Astrocyte (in vitro differentiated cells and primary cell): Measurements from ENCODE around the gene DSCAM. TPM values are rescaled to one million over a fixed set of nuclear protein-coding genes. Genes with fewer than 3 reads are reported as not detected.

Experiments used
- DNase-seq: peaks from one replicate; pipeline ENCODE4 v3.0.0-alpha.2; 2010; ENCODE audit warnings: low read depth
- FAIRE-seq: peaks from 2 replicates; lab custom pipeline; 2011; peaks lifted over from hg19 to GRCh38; lab: Jason Lieb, UNC
- H2AFZ ChIP-seq: 2 replicates; pipeline ENCODE4 v1.6.0; 2012; ENCODE audit warnings: low read depth, low read length, inconsistent platforms
- H3K27ac ChIP-seq: 2 replicates; pipeline ENCODE4 v1.5.1; 2011; ENCODE audit warnings: low read depth, low read length, inconsistent platforms
- H3K27me3 ChIP-seq: 2 replicates; pipeline ENCODE4 v1.6.0; 2011; ENCODE audit warnings: low read length, inconsistent platforms; ENCODE audit not compliant: insufficient read depth
- H3K36me3 ChIP-seq: 2 replicates; pipeline ENCODE4 v1.5.1; 2011; ENCODE audit warnings: low read length, inconsistent platforms; ENCODE audit not compliant: insufficient read depth
- H3K4me1 ChIP-seq: 2 replicates; pipeline ENCODE4 v1.5.1; 2011; ENCODE audit warnings: low read length, inconsistent platforms; ENCODE audit not compliant: insufficient read depth
- H3K4me2 ChIP-seq: 2 replicates; pipeline ENCODE4 v1.6.0; 2012; ENCODE audit warnings: low read length, inconsistent platforms
- H3K4me3 ChIP-seq: 2 replicates; pipeline ENCODE4 v1.5.1; 2011; ENCODE audit warnings: low read depth, mild to moderate bottlenecking, low read length, inconsistent platforms; ENCODE audit not compliant: insufficient read depth
- H3K79me2 ChIP-seq: 2 replicates; pipeline ENCODE4 v1.6.0; 2012; ENCODE audit warnings: mild to moderate bottlenecking, low read length, inconsistent platforms; ENCODE audit not compliant: insufficient read depth
- H3K9ac ChIP-seq: 2 replicates; pipeline ENCODE4 v1.6.0; 2012; ENCODE audit warnings: mild to moderate bottlenecking, low read length, inconsistent platforms
- H3K9me3 ChIP-seq: 2 replicates; pipeline ENCODE4 v1.5.1; 2012; ENCODE audit warnings: low read depth, mild to moderate bottlenecking, low read length, inconsistent platforms; ENCODE audit not compliant: insufficient read depth
- H4K20me1 ChIP-seq: 2 replicates; pipeline ENCODE4 v1.6.0; 2012; ENCODE audit warnings: low read length, inconsistent platforms; ENCODE audit not compliant: insufficient read depth
- H3K27ac Mint-ChIP-seq: one replicate; pipeline ENCODE4 v1.8.0; 2021; ENCODE audit warnings: mild to moderate bottlenecking, mixed read lengths; ENCODE audit not compliant: unreplicated experiment
- H3K27me3 Mint-ChIP-seq: one replicate; pipeline ENCODE4 v1.8.0; 2021; ENCODE audit warnings: low read depth, mixed read lengths; ENCODE audit not compliant: unreplicated experiment
- H3K36me3 Mint-ChIP-seq: one replicate; pipeline ENCODE4 v1.8.0; 2021; ENCODE audit warnings: low read depth, mixed read lengths; ENCODE audit not compliant: unreplicated experiment
- H3K4me1 Mint-ChIP-seq: one replicate; pipeline ENCODE4 v1.8.0; 2021; ENCODE audit warnings: low read depth, mixed read lengths; ENCODE audit not compliant: unreplicated experiment
- H3K4me3 Mint-ChIP-seq: one replicate; pipeline ENCODE4 v1.8.0; 2021; ENCODE audit warnings: mild to moderate bottlenecking, moderate library complexity, mixed read lengths; ENCODE audit not compliant: unreplicated experiment
- H3K9me3 Mint-ChIP-seq: one replicate; pipeline ENCODE4 v1.8.0; 2021; ENCODE audit warnings: mild to moderate bottlenecking, mixed read lengths; ENCODE audit not compliant: unreplicated experiment
- CTCF ChIP-seq: IDR thresholded peaks from 2 replicates; pipeline ENCODE4 v1.5.1; 2011; ENCODE audit warnings: low read depth, mild to moderate bottlenecking, inconsistent platforms, low read length, moderate library complexity; ENCODE audit not compliant: insufficient read depth
- EZH2 ChIP-seq: IDR thresholded peaks from 2 replicates; pipeline ENCODE4 v1.6.1; 2012; ENCODE audit warnings: mild to moderate bottlenecking, low read length, inconsistent platforms; ENCODE audit not compliant: insufficient read depth
- total RNA-seq: library from RNA; stranded (reverse); gene quantifications from 2 replicates; pipeline ENCODE4 v1.2.1, GENCODE V29; 2021

DSCAM gene
- total RNA-seq, 1 donor from 2014 or later, result 0.18 TPM

- DNase-seq (peak; percentile 55), FAIRE-seq (no peak)
- Histone ChIP-seq H4K20me1 (no peaks in the 10 kb centered on the region), H3K27me3 (no peaks in the 10 kb centered on the region), H3K4me1 (no peaks in the 10 kb centered on the region), H3K9ac (no peak overlapping the region), H3K4me2 (no peak overlapping the region), H3K27ac (no peak overlapping the region), H3K79me2 (no peaks in the 10 kb centered on the region), H2AFZ (no peak overlapping the region), H3K9me3 (no peaks in the 10 kb centered on the region), H3K4me3 (no peak overlapping the region), H3K36me3 (no peaks in the 10 kb centered on the region)
- Mint-ChIP-seq H3K9me3 (peaks cover 2% of the 10 kb centered on the region), H3K27me3 (no peaks in the 10 kb centered on the region), H3K27ac (no peak overlapping the region), H3K4me3 (no peak overlapping the region), H3K4me1 (no peaks in the 10 kb centered on the region), H3K36me3 (no peaks in the 10 kb centered on the region)
- TF ChIP-seq CTCF (no peak), EZH2 (no peak)
Observed at GRCh38 chr21:40792691-40793456, 54.1 kb downstream of the DSCAM start.

DNA sequence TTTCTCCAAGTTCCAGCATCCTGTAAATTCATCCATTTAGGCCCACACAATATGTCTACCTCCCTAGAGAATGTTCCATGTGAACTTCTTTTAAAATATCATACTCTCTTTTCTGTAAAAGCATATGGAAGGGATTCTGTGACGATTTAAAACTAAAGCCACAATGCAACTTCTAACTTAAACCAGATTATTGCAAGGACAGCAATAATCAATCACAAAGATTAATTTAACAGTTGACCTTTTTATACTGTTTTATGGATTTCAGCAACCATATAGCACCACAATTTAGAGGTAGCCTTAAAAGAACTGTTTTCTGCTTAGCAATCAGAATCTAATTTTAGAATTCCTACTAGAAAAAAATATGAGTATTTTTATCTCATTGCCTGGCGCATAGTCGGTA is 58.3 kb downstream of the DSCAM start:
- Histone ChIP-seq H3K4me1 (no peaks in the 10 kb centered on the region), H3K9ac (no peak overlapping the region), H3K27ac (no peak overlapping the region), H3K9me3 (no peaks in the 10 kb centered on the region), H3K4me2 (no peak overlapping the region), H3K36me3 (no peaks in the 10 kb centered on the region), H3K4me3 (no peak overlapping the region), H4K20me1 (no peaks in the 10 kb centered on the region), H3K27me3 (no peaks in the 10 kb centered on the region), H2AFZ (no peak overlapping the region), H3K79me2 (no peaks in the 10 kb centered on the region)
- Mint-ChIP-seq H3K4me3 (no peak overlapping the region), H3K9me3 (peaks cover 5% of the 10 kb centered on the region), H3K27me3 (no peaks in the 10 kb centered on the region), H3K36me3 (no peaks in the 10 kb centered on the region), H3K4me1 (no peaks in the 10 kb centered on the region), H3K27ac (no peak overlapping the region)
- TF ChIP-seq EZH2, result no peak
- no peak for TF ChIP-seq CTCF
- DNase-seq, result no peak
- no peak for FAIRE-seq

DNA sequence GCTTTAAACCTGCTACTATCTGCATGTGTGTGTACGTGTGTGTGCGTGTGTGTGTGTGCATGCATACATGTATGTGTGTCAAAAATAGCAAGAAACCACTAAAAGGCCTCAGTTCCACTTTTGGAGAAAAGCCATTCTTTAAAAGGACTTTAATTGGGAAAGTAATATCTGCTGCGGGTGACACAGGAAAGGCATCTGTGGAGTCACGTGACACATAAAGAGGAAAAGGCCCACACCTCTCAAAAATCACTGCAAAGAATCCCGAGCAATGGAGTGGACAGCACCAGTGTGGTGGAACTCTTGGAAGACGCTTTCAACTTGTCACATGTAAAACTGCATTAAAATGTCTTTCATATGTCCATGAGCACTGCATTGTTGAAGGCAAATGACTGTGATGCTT is 63.6 kb downstream of the DSCAM start:
- no peaks in the 10 kb centered on the region for H3K36me3 Mint-ChIP-seq
- no peaks in the 10 kb centered on the region for H3K4me1 Mint-ChIP-seq
- H3K27ac ChIP-seq, result no peak overlapping the region
- no peak overlapping the region for H3K9ac ChIP-seq
- H3K27me3 Mint-ChIP-seq, result no peaks in the 10 kb centered on the region
- no peak overlapping the region for H3K4me3 ChIP-seq
- H3K4me3 Mint-ChIP-seq, result no peak overlapping the region
- H4K20me1 ChIP-seq, result no peaks in the 10 kb centered on the region
- H3K9me3 Mint-ChIP-seq, result peaks cover 3% of the 10 kb centered on the region
- H3K27me3 ChIP-seq, result no peaks in the 10 kb centered on the region
- TF ChIP-seq CTCF, result no peak
- no peak for TF ChIP-seq EZH2
- H3K36me3 ChIP-seq, result no peaks in the 10 kb centered on the region
- no peaks in the 10 kb centered on the region for H3K79me2 ChIP-seq
- no peaks in the 10 kb centered on the region for H3K9me3 ChIP-seq
- no peak overlapping the region for H3K4me2 ChIP-seq
- no peak overlapping the region for H2AFZ ChIP-seq
- H3K27ac Mint-ChIP-seq, result no peak overlapping the region
- DNase-seq (no peak), FAIRE-seq (no peak)
- H3K4me1 ChIP-seq, result no peaks in the 10 kb centered on the region
